ENCODE measurements around the gene SLC26A6.

The SLC26A6 gene

DNA sequence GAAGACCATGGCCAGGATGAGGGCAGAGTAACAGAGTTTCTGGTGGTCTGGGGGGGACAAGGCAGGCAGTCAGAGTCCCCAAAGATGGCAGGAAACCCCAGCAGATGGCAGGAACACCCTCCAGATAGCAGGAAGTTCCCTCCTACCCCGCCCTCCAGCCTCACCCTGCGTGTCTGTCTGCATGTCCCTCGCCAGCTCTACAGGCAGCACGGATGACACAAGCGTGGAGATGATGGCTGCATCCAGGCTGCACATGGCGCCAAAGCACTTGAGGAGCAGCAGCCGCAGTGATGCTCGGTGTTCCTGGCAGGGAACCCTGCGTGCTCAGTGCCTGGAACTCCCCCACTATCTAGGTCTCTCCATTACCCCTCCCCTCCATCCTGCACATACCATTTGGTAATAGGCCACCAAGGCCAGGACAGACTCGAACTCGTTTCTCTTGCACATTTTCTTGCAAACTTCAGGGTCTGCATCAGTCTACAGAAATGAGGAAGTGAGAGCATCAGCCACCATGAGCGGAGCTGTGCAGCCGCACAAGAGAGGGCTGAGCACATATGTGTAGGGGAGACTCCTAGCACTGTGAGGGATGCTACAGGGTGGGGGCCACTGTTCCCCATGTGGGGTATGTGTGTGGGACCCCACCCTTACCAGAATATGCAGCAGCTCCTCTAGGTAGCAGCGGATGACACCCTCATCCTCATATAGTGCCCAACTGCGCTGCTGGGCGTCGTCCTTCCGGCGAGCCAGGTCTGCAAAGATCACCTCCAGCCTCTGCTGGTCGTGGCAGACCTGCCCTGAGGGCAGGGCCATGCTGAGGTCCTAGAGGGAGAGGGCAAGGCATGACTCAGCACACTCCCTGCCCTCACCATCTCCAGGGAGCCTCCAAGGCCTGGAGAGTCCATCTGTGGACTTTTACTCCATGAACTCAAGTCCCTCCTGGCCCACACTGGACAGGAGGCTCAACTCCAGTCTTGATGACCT, 44.4 kb upstream of the SLC26A6 start:
- no peaks in the 10 kb centered on the region for H3K9me3 ChIP-seq (ENCODE audit: low read depth, low read length)
- H3K27ac ChIP-seq: no peak overlapping the region
- TF ChIP-seq EZH2 (IDR thresholded peaks at IDR 0.05) (no peak), FOXP2 (optimal IDR thresholded peaks at IDR 0.05; ENCODE audit: control extremely low read depth, extremely low read length, insufficient read depth) (no peak), POLR2AphosphoS5 (IDR thresholded peaks at IDR 0.05; ENCODE audit: borderline replicate concordance, low read depth, low read length) (no peak)
- no peak for DNase-seq (ENCODE audit: low read depth, low spot score)
- no peak overlapping the region for H3K9ac ChIP-seq (ENCODE audit: insufficient read length)
- no peaks in the 10 kb centered on the region; the same call in 1 of the 2 replicates for H3K36me3 ChIP-seq (ENCODE audit: insufficient read depth, low read length)
- no peak overlapping the region for H3K4me3 ChIP-seq

- H3K27ac ChIP-seq: no peak overlapping the region
- no peaks in the 10 kb centered on the region for H3K9me3 ChIP-seq (ENCODE audit: low read depth, low read length)
- H3K4me3 ChIP-seq: no peak overlapping the region
- DNase-seq (ENCODE audit: low read depth, low spot score): no peak
- H3K9ac ChIP-seq (ENCODE audit: insufficient read length): no peak overlapping the region
- no peak for TF ChIP-seq FOXP2 (optimal IDR thresholded peaks at IDR 0.05; ENCODE audit: control extremely low read depth, extremely low read length, insufficient read depth)
- TF ChIP-seq POLR2AphosphoS5 (IDR thresholded peaks at IDR 0.05; ENCODE audit: borderline replicate concordance, low read depth, low read length): no peak
- no peak for TF ChIP-seq EZH2 (IDR thresholded peaks at IDR 0.05)
- H3K36me3 ChIP-seq (ENCODE audit: insufficient read depth, low read length): no peaks in the 10 kb centered on the region; the same call in 1 of the 2 replicates
Measured at GRCh38 chr3:48678566-48679380, 43.5 kb upstream of the SLC26A6 start.

- no peaks in the 10 kb centered on the region; the same call in 1 of the 2 replicates for H3K36me3 ChIP-seq (ENCODE audit: insufficient read depth, low read length)
Measured at GRCh38 chr3:48678056-48678455, 42.8 kb upstream of the SLC26A6 start.

GRCh38 chr3:48674505-48674904, 39.2 kb upstream of the SLC26A6 start:
- Histone ChIP-seq H3K9me3 (ENCODE audit: low read depth, low read length) (no peaks in the 10 kb centered on the region), H3K27ac (no peak overlapping the region), H3K4me3 (no peak overlapping the region), H3K9ac (ENCODE audit: insufficient read length) (no peak overlapping the region), H3K36me3 (ENCODE audit: insufficient read depth, low read length) (no peaks in the 10 kb centered on the region; the same call in 1 of the 2 replicates)
- DNase-seq (ENCODE audit: low read depth, low spot score): no peak
- TF ChIP-seq EZH2 (IDR thresholded peaks at IDR 0.05) (no peak), FOXP2 (optimal IDR thresholded peaks at IDR 0.05; ENCODE audit: control extremely low read depth, extremely low read length, insufficient read depth) (no peak), POLR2AphosphoS5 (IDR thresholded peaks at IDR 0.05; ENCODE audit: borderline replicate concordance, low read depth, low read length) (no peak)

More at GRCh38 chr3:48678056-48678455, 42.8 kb upstream of the SLC26A6 start:
- TF ChIP-seq EZH2 (IDR thresholded peaks at IDR 0.05) (no peak), POLR2AphosphoS5 (IDR thresholded peaks at IDR 0.05; ENCODE audit: borderline replicate concordance, low read depth, low read length) (no peak), FOXP2 (optimal IDR thresholded peaks at IDR 0.05; ENCODE audit: control extremely low read depth, extremely low read length, insufficient read depth) (no peak)
- no peak for DNase-seq (ENCODE audit: low read depth, low spot score)
- no peak overlapping the region for H3K9ac ChIP-seq (ENCODE audit: insufficient read length)
- H3K9me3 ChIP-seq (ENCODE audit: low read depth, low read length): no peaks in the 10 kb centered on the region
- no peak overlapping the region for H3K27ac ChIP-seq
- H3K4me3 ChIP-seq: no peak overlapping the region

GRCh38 chr3:48672522-48672921, 37.3 kb upstream of the SLC26A6 start:
- TF ChIP-seq EZH2 (IDR thresholded peaks at IDR 0.05): no peak
- TF ChIP-seq FOXP2 (optimal IDR thresholded peaks at IDR 0.05; ENCODE audit: control extremely low read depth, extremely low read length, insufficient read depth): no peak
- TF ChIP-seq POLR2AphosphoS5 (IDR thresholded peaks at IDR 0.05; ENCODE audit: borderline replicate concordance, low read depth, low read length): no peak
- Histone ChIP-seq H3K4me3 (no peak overlapping the region), H3K9ac (ENCODE audit: insufficient read length) (no peak overlapping the region), H3K27ac (no peak overlapping the region), H3K9me3 (ENCODE audit: low read depth, low read length) (no peaks in the 10 kb centered on the region), H3K36me3 (ENCODE audit: insufficient read depth, low read length) (no peaks in the 10 kb centered on the region)
- no peak for DNase-seq (ENCODE audit: low read depth, low spot score)

- Histone ChIP-seq H3K9ac (ENCODE audit: insufficient read length) (no peak overlapping the region), H3K27ac (no peak overlapping the region), H3K36me3 (ENCODE audit: insufficient read depth, low read length) (no peaks in the 10 kb centered on the region), H3K9me3 (ENCODE audit: low read depth, low read length) (no peaks in the 10 kb centered on the region), H3K4me3 (no peak overlapping the region)
- TF ChIP-seq FOXP2 (optimal IDR thresholded peaks at IDR 0.05; ENCODE audit: control extremely low read depth, extremely low read length, insufficient read depth): no peak
- no peak for TF ChIP-seq EZH2 (IDR thresholded peaks at IDR 0.05)
- no peak for TF ChIP-seq POLR2AphosphoS5 (IDR thresholded peaks at IDR 0.05; ENCODE audit: borderline replicate concordance, low read depth, low read length)
- no peak for DNase-seq (ENCODE audit: low read depth, low spot score)
Measured at GRCh38 chr3:48664929-48665328, 29.7 kb upstream of the SLC26A6 start.

GRCh38 chr3:48664313-48664644, 29.0 kb upstream of the SLC26A6 start:
- no peaks in the 10 kb centered on the region for H3K36me3 ChIP-seq (ENCODE audit: insufficient read depth, low read length)
- DNase-seq (ENCODE audit: low read depth, low spot score): no peak
- H3K4me3 ChIP-seq: peak overlapping the region; percentile 83
- H3K9ac ChIP-seq (ENCODE audit: insufficient read length): no peak overlapping the region
- no peak overlapping the region for H3K27ac ChIP-seq
- no peaks in the 10 kb centered on the region for H3K9me3 ChIP-seq (ENCODE audit: low read depth, low read length)
- TF ChIP-seq EZH2 (IDR thresholded peaks at IDR 0.05) (no peak), FOXP2 (optimal IDR thresholded peaks at IDR 0.05; ENCODE audit: control extremely low read depth, extremely low read length, insufficient read depth) (no peak), POLR2AphosphoS5 (IDR thresholded peaks at IDR 0.05; ENCODE audit: borderline replicate concordance, low read depth, low read length) (no peak)
